ENCODE measurements around the gene HEMK1. TPM values are rescaled to one million over a fixed set of nuclear protein-coding genes. Genes with fewer than 3 reads are reported as not detected.

HEMK1 gene
- total RNA-seq, 2 experiments from 2014 or later: 61.6 to 77.7 TPM

DNA sequence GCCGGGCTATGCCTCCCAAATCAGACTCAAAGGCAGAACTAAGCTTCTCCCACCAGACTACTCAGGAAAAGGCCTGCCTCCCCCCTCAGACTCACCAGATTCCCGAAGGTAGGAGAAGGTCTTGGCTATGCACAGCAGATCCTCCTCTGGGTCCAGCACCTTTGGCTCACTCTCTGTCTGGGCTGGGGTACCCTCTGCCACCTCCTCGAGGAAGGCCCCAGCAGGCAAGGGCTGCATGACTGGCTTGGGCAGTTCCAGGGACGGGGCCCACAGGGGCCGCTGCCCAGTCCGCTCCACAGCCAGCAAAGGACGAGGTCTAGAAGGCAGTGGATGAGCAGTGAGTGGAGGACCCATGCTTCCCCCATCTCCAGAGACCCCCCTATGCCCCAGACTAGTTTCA is 39.0 kb downstream of the HEMK1 start:
- H3K27me3 Mint-ChIP-seq: no peaks in the 10 kb centered on the region
- H3K9me3 Mint-ChIP-seq (ENCODE audit: low read depth): no peaks in the 10 kb centered on the region
- H3K4me3 Mint-ChIP-seq: peak overlapping the region; percentile 96
- H3K4me1 Mint-ChIP-seq: peaks cover 40% of the 10 kb centered on the region
- H3K27ac Mint-ChIP-seq: peak overlapping the region; percentile 100
- H3K36me3 Mint-ChIP-seq (ENCODE audit: low read depth): peaks cover 97% of the 10 kb centered on the region
- no peak for ATAC-seq
- intact Hi-C loops (cut with DNase I, micrococcal nuclease): no loop called here
- CTCF ChIA-PET: interaction anchor here (0.9 to 25.3 kb wide), 5 partner anchors 8 to 34 kb away, joined by 4 to 647 read pairs (median 6); partner anchors contain the start of genes C3orf18 and HEMK1
- DNase-seq: no peak
- POLR2A ChIA-PET: interaction anchor here (0.7 to 13.7 kb wide), 3 partner anchors 19 to 64 kb away, joined by 4 to 267 read pairs (median 228); partner anchors contain the start of genes C3orf18 and HEMK1

- no peaks in the 10 kb centered on the region for H3K27me3 Mint-ChIP-seq
- H3K4me1 Mint-ChIP-seq: peaks cover 38% of the 10 kb centered on the region
- H3K36me3 Mint-ChIP-seq (ENCODE audit: low read depth): peaks cover 97% of the 10 kb centered on the region
- POLR2A ChIA-PET: interaction anchor here (1.1 to 13.7 kb wide), 6 partner anchors 7 to 39 kb away, joined by 3 to 267 read pairs (median 96); partner anchors contain the start of genes C3orf18 and HEMK1
- peak overlapping the region; percentile 100 for H3K27ac Mint-ChIP-seq
- peak overlapping the region; percentile 96 for H3K4me3 Mint-ChIP-seq
- ATAC-seq (no peak), DNase-seq (peak; percentile 16)
- CTCF ChIA-PET: interaction anchor here (0.9 to 25.3 kb wide), 5 partner anchors 8 to 780 kb away, joined by 4 to 647 read pairs (median 8); partner anchors contain the start of genes C3orf18 and HEMK1
- H3K9me3 Mint-ChIP-seq (ENCODE audit: low read depth): no peaks in the 10 kb centered on the region
- intact Hi-C loops (cut with DNase I, micrococcal nuclease): no loop called here
Observed at GRCh38 chr3:50609071-50609762, 39.9 kb downstream of the HEMK1 start.

GRCh38 chr3:50609763-50610085 is 40.4 kb downstream of the HEMK1 start:
- H3K36me3 Mint-ChIP-seq (ENCODE audit: low read depth): peaks cover 97% of the 10 kb centered on the region
- no peaks in the 10 kb centered on the region for H3K9me3 Mint-ChIP-seq (ENCODE audit: low read depth)
- DNase-seq (peak; percentile 43), ATAC-seq (no peak)
- intact Hi-C loops (cut with DNase I, micrococcal nuclease): loop anchor here (2.0 to 10.0 kb wide), 7 partner anchors 172 to 1665 kb away; partner anchors contain the start of genes CYB561D2 (in 2 of the 2), NPRL2 (in 2 of the 2), GNAI2 (in 1 of the 2) and IFRD2 (in 1 of the 2)
- ChIA-PET CTCF (interaction anchor here (0.7 to 25.3 kb wide), 7 partner anchors 8 to 893 kb away, joined by 3 to 647 read pairs (median 5); partner anchors contain the start of genes C3orf18 and HEMK1), POLR2A (interaction anchor here (1.0 to 13.7 kb wide), 8 partner anchors 8 to 273 kb away, joined by 3 to 267 read pairs (median 8); partner anchors contain the start of genes C3orf18 and HEMK1)
- no peaks in the 10 kb centered on the region for H3K27me3 Mint-ChIP-seq
- H3K4me3 Mint-ChIP-seq: peak overlapping the region; percentile 96
- H3K27ac Mint-ChIP-seq: peak overlapping the region; percentile 100
- peaks cover 37% of the 10 kb centered on the region for H3K4me1 Mint-ChIP-seq

DNA sequence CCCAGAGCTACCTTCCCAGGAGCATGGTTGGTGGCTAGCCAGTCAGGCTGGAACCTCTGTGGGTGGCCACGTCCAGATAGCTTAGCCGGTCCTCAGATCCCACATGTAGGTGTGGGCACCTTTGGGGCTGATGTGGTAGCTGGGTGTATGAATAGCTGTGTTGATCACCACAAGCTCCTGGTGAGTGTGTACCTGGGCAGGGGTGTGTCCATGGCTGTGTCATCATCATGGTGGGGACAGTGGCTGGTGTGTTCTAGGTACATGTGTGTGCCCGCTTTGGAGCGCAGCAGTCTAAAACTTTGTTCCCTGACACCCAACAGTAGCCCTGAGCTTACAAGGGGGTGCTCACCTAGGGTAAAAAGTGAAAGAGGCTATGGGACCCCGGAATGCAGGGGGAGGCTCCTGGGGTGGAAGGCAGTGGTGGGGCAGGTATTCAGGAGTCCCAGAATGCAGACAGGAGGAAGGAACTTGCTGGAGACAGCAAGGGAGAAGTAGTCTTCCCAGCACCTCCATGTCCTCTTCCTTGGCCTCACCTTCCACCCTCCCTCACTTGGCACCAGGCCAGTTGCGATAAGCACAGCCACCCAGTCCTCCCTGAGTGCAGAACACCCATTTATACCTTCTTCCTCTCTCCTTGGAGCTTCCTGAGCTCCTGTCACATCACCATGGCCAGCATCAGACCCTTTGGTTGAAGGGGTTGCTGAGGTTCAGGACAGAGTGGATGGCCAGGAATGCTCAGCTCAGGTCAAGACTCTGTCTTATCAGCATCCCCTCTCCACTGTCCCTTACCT is 41.1 kb downstream of the HEMK1 start:
- ChIA-PET POLR2A (interaction anchor here (0.6 to 13.7 kb wide), 10 partner anchors 9 to 1667 kb away, joined by 3 to 267 read pairs (median 7); partner anchors contain the start of genes C3orf18 and HEMK1), CTCF (interaction anchor here (0.6 to 25.3 kb wide), 9 partner anchors 8 to 893 kb away, joined by 3 to 647 read pairs (median 5); partner anchors contain the start of genes C3orf18 and HEMK1)
- Mint-ChIP-seq H3K27ac (peak overlapping the region; percentile 100), H3K4me3 (peak overlapping the region; percentile 96), H3K36me3 (ENCODE audit: low read depth) (peaks cover 95% of the 10 kb centered on the region), H3K27me3 (no peaks in the 10 kb centered on the region), H3K4me1 (peaks cover 36% of the 10 kb centered on the region), H3K9me3 (ENCODE audit: low read depth) (no peaks in the 10 kb centered on the region)
- ATAC-seq (peak; percentile 2), DNase-seq (peak; percentile 68)
- intact Hi-C loops (cut with DNase I, micrococcal nuclease): loop anchor here (2.0 to 10.0 kb wide), 7 partner anchors 173 to 1664 kb away; partner anchors contain the start of genes CYB561D2 (in 2 of the 2), NPRL2 (in 2 of the 2), GNAI2 (in 1 of the 2) and IFRD2 (in 1 of the 2)

DNA sequence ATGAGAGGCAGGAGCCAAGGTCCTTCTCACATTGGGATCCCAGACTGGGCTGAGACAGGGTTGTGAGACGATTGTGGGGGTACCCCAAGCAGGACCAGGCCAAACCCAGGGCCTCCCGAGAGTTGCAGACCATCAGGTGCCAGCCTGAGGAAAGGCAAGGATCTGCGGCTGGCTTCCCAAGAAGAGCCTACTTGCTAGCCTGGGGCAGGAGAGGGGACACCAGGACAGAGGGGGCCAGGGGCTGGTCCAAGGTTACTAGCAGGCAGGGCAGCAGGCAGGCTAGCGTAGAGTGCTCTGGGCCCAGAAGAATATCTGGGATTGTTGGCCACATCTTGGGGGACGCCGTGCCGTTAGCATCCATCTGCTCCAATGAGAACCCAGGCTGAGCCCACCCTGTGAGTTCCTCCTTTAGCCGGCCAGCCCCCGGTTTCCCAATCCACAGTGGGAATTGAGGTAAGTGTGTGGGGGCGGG is 41.7 kb downstream of the HEMK1 start:
- peaks cover 36% of the 10 kb centered on the region for H3K4me1 Mint-ChIP-seq
- H3K9me3 Mint-ChIP-seq (ENCODE audit: low read depth): no peaks in the 10 kb centered on the region
- ChIA-PET CTCF (interaction anchor here (1.2 to 25.3 kb wide), 7 partner anchors 9 to 69 kb away, joined by 3 to 647 read pairs (median 6); partner anchors contain the start of genes C3orf18 and HEMK1), POLR2A (interaction anchor here (0.6 to 13.7 kb wide), 10 partner anchors 9 to 1666 kb away, joined by 3 to 267 read pairs (median 7); partner anchors contain the start of genes C3orf18 and HEMK1)
- H3K36me3 Mint-ChIP-seq (ENCODE audit: low read depth): peaks cover 94% of the 10 kb centered on the region
- ATAC-seq (no peak), DNase-seq (no peak)
- peak overlapping the region; percentile 96 for H3K4me3 Mint-ChIP-seq
- no peaks in the 10 kb centered on the region for H3K27me3 Mint-ChIP-seq
- H3K27ac Mint-ChIP-seq: peak overlapping the region; percentile 100
- intact Hi-C loops (cut with DNase I, micrococcal nuclease): loop anchor here (1.0 to 10.0 kb wide), 9 partner anchors 21 to 1664 kb away; partner anchors contain the start of genes CYB561D2 (in 2 of the 2), NPRL2 (in 2 of the 2), GNAI2 (in 1 of the 2) and HEMK1 (in 1 of the 2)

- intact Hi-C loops (cut with DNase I, micrococcal nuclease): loop anchor here (1.0 to 10.0 kb wide), 15 partner anchors 9 to 1663 kb away; partner anchors contain the start of genes CYB561D2 (in 2 of the 2), NPRL2 (in 2 of the 2), GNAI2 (in 1 of the 2) and HEMK1 (in 1 of the 2)
Observed at GRCh38 chr3:50611464-50612233, 42.3 kb downstream of the HEMK1 start, which contains the start of gene CISH. TSS of gene CISH (minus strand) at chr3:50611774. CDS start at chr3:50611650, 124 bp downstream.

DNA sequence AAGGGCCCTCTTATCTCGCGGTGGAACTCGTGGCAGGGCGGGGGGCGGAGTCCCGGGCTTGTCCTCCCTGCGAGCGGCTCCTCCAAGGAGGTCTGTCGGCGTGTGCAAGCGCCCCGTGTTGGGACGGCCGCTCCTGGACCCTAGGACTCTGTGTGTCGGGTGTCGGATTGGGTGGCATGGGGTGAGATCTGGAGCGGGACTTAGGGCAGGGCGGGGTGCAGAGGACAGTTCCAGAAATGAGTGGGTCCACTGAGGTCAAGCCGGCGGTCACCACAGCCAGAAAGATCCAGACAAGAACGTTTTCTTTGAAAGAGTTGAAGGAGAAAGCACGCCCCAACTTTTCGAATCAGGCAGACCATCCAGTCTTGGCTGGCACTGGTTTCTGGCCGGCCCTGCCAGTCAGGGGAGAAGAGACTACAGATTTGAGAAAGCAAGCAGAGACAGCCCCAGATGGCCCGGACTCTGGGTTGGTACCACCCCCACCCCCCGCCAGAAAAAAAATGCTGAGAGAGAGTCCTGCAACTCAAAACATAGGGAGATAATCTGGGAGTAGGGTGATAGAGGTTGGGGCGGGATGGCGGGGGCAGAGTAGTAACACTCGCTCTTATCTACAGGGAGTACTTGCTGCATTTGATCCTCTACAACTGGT is 43.0 kb downstream of the HEMK1 start:
- H3K9me3 Mint-ChIP-seq (ENCODE audit: low read depth): no peaks in the 10 kb centered on the region
- peaks cover 87% of the 10 kb centered on the region for H3K36me3 Mint-ChIP-seq (ENCODE audit: low read depth)
- H3K4me3 Mint-ChIP-seq: peak overlapping the region; percentile 96
- H3K4me1 Mint-ChIP-seq: peaks cover 37% of the 10 kb centered on the region
- ATAC-seq: no peak
- H3K27me3 Mint-ChIP-seq: no peaks in the 10 kb centered on the region
- intact Hi-C loops (cut with DNase I, micrococcal nuclease): loop anchor here (1.0 to 10.0 kb wide), 13 partner anchors 10 to 1662 kb away; partner anchors contain the start of genes CYB561D2 (in 2 of the 2), NPRL2 (in 2 of the 2), GNAI2 (in 1 of the 2) and HYAL3 (in 1 of the 2)
- CTCF ChIA-PET: interaction anchor here (0.5 to 25.3 kb wide), 14 partner anchors 9 to 780 kb away, joined by 3 to 647 read pairs (median 5); partner anchors contain the start of genes C3orf18 and HEMK1
- POLR2A ChIA-PET: interaction anchor here (0.6 to 13.7 kb wide), 8 partner anchors 11 to 923 kb away, joined by 3 to 267 read pairs (median 8); partner anchors contain the start of genes C3orf18, CYB561D2, HEMK1 and MST1
- no peak for DNase-seq
- H3K27ac Mint-ChIP-seq: peak overlapping the region; percentile 98

More at GRCh38 chr3:50611464-50612233, 42.3 kb downstream of the HEMK1 start, which contains the start of gene CISH:
- Mint-ChIP-seq H3K27me3 (no peaks in the 10 kb centered on the region), H3K4me1 (peaks cover 39% of the 10 kb centered on the region), H3K27ac (peak within 1 kb of the TSS; percentile 100), H3K4me3 (peak within 1 kb of the TSS; percentile 96), H3K36me3 (ENCODE audit: low read depth) (peaks cover 94% of the 10 kb centered on the region), H3K9me3 (ENCODE audit: low read depth) (no peaks in the 10 kb centered on the region)
- POLR2A ChIA-PET: interaction anchor here (0.6 to 13.7 kb wide), 10 partner anchors 9 to 923 kb away, joined by 3 to 267 read pairs (median 4); partner anchors contain the start of genes C3orf18, CYB561D2, HEMK1 and MST1
- CTCF ChIA-PET: interaction anchor here (0.6 to 25.3 kb wide), 10 partner anchors 10 to 1358 kb away, joined by 3 to 647 read pairs (median 5); partner anchors contain the start of genes C3orf18 and HEMK1
- DNase-seq (peak; percentile 99), ATAC-seq (peak; percentile 68)

DNA sequence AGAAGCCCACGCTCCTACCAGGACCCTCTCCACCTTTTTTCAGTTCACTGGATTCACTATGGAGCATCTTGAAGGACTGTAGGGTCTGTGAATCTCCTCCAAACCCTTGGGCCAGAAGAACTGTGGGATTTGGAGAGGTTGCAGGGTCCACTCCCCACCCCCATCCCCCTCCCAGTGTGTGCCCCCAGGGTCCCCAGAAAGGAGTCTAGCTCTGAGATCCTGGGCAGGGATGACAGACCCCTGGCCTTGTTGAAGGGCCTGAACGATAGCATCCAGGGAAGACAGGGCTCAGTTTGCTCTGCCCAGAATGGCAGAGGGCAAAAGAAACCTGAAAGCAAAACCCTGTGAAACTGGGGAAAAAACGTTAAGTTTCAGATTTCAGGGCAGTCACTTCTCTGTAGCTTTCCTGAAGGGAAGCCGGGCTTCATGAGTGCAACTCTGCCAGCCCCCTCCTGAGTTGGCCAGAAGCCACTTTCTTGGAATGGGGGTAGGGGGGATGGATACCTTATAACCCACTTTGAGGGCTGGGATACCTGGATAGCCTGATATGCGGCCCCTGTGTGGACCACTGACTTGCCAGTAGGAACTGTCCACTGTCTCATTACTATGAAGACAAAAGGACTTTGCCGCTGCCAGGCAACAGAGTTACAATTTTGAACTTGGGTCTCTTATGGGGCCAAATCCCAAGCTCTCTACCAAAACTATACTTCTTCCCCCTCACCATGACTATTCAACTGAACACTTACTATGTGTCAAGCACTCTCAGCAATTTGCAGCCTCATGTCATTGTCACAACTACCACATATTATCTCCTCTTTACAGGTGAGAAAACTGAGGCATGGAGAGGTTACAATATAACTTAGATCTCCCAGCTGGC is 43.9 kb downstream of the HEMK1 start:
- no peaks in the 10 kb centered on the region for H3K9me3 Mint-ChIP-seq (ENCODE audit: low read depth)
- CTCF ChIA-PET: interaction anchor here (0.5 to 25.3 kb wide), 19 partner anchors 9 to 775 kb away, joined by 3 to 647 read pairs (median 5); partner anchors contain the start of genes C3orf18 and HEMK1
- peak overlapping the region; percentile 96 for H3K4me3 Mint-ChIP-seq
- peaks cover 39% of the 10 kb centered on the region for H3K4me1 Mint-ChIP-seq
- intact Hi-C loops (cut with DNase I, micrococcal nuclease): loop anchor here (1.0 to 10.0 kb wide), 13 partner anchors 11 to 1662 kb away; partner anchors contain the start of genes CYB561D2 (in 2 of the 2), NPRL2 (in 2 of the 2), GNAI2 (in 1 of the 2) and HYAL3 (in 1 of the 2)
- DNase-seq (peak; percentile 15), ATAC-seq (no peak)
- peak overlapping the region; percentile 98 for H3K27ac Mint-ChIP-seq
- POLR2A ChIA-PET: interaction anchor here (0.8 to 13.7 kb wide), 4 partner anchors 11 to 43 kb away, joined by 5 to 267 read pairs (median 204); partner anchors contain the start of genes C3orf18 and HEMK1
- H3K36me3 Mint-ChIP-seq (ENCODE audit: low read depth): peaks cover 83% of the 10 kb centered on the region
- no peaks in the 10 kb centered on the region for H3K27me3 Mint-ChIP-seq

Measured in activated CD4-positive, alpha-beta T cell treated with anti-CD3 and anti-CD28 coated beads for 36 hours (primary cell).